Endothelial cell of umbilical vein (primary cell): ENCODE data around the gene AUTS2. TPM values are rescaled to one million over a fixed set of nuclear protein-coding genes. Genes with fewer than 3 reads are reported as not detected.

Source experiments
- BruUV-seq: library from RNA; stranded (reverse); fragments of 400-500 nt; replicated peaks from 2 replicates; lab custom pipeline; 2021; lab: Mats Ljungman, UMichigan
- CTCF ChIA-PET: fragments of 300-600, 350-600 bp; sonication (Branson Sonifier 250); formaldehyde crosslinking; loops from one replicate; lab custom pipeline; 2021; ENCODE audit warnings: antibody characterized with exemption, inconsistent platforms; lab: Charles Lee
- POLR2A ChIA-PET: fragments of 300-600, 350-600 bp; sonication (Branson Sonifier 250); formaldehyde crosslinking; loops from one replicate; lab custom pipeline; 2021; ENCODE audit warnings: antibody characterized with exemption, inconsistent platforms; lab: Charles Lee
- DNase-seq: peaks from one replicate; pipeline ENCODE4 v3.0.0-alpha.2; 2011; ENCODE audit warnings: low read depth, low spot score
- FAIRE-seq: peaks from 2 replicates; lab custom pipeline; 2011; peaks lifted over from hg19 to GRCh38; lab: Jason Lieb, UNC
- H2AFZ ChIP-seq: 2 replicates; pipeline ENCODE4 v1.6.0; 2012; ENCODE audit warnings: low read depth, low read length, control low read depth, inconsistent platforms
- H3K27ac ChIP-seq: 2 replicates; pipeline ENCODE4 v1.5.1; 2011; ENCODE audit warnings: low read depth, mild to moderate bottlenecking, control low read depth, low read length, moderate library complexity; ENCODE audit not compliant: insufficient read depth
- H3K27me3 ChIP-seq, 2 experiments: 2 replicates each; pipeline versions ENCODE4 v1.6.0 to v1.6.1; 2011; ENCODE audit warnings: low read length in 2 of 2, mixed read lengths in 1 of 2; ENCODE audit not compliant: control insufficient read depth in 2 of 2, insufficient read depth in 2 of 2
- H3K36me3 ChIP-seq, 2 experiments: 2 replicates in 1 of 2; 3 replicates in 1 of 2; pipeline ENCODE4 v1.5.1; 2011; ENCODE audit warnings: low read length in 2 of 2, mild to moderate bottlenecking in 1 of 2, moderate library complexity in 1 of 2; ENCODE audit not compliant: control insufficient read depth in 2 of 2, insufficient read depth in 2 of 2; ENCODE audit errors: extremely low read depth in 1 of 2
- H3K4me1 ChIP-seq: 3 replicates; pipeline ENCODE4 v1.5.1; 2011; ENCODE audit warnings: mild to moderate bottlenecking, low read length; ENCODE audit not compliant: control insufficient read depth, insufficient read depth; ENCODE audit errors: extremely low read depth
- H3K4me2 ChIP-seq: 2 replicates; pipeline ENCODE4 v1.6.1; 2011; ENCODE audit warnings: low read length, control low read depth, mixed read lengths; ENCODE audit not compliant: insufficient read depth
- H3K4me3 ChIP-seq, 3 experiments: fragments of 200-600 bp in 1 of 3; sonication (generic), shearing (Covaris generic) in 1 of 3; replicated peaks in 1 of 3; 2 replicates each; pipeline ENCODE4 v1.5.1; 2011 to 2016; ENCODE audit warnings: control low read depth in 3 of 3, low read length in 3 of 3, mild to moderate bottlenecking in 2 of 3, inconsistent platforms in 1 of 3, low read depth in 1 of 3, moderate library complexity in 1 of 3; ENCODE audit not compliant: insufficient read depth in 1 of 3
- H3K79me2 ChIP-seq: 2 replicates; pipeline ENCODE4 v1.6.0; 2012; ENCODE audit warnings: low read length, inconsistent platforms; ENCODE audit not compliant: control insufficient read depth, insufficient read depth
- H3K9ac ChIP-seq: replicated peaks from 2 replicates; pipeline ENCODE3; 2011; ENCODE audit warnings: low read length, control low read depth; ENCODE audit not compliant: insufficient read depth; ENCODE audit errors: extremely low read depth
- H3K9me1 ChIP-seq: replicated peaks from 3 replicates; pipeline ENCODE4 v1.6.0; 2011; ENCODE audit warnings: mild to moderate bottlenecking, low read length; ENCODE audit not compliant: control insufficient read depth, insufficient read depth; ENCODE audit errors: extremely low read depth
- H3K9me3 ChIP-seq: replicated peaks from 2 replicates; pipeline ENCODE4 v1.5.1; 2012; ENCODE audit warnings: low read length, inconsistent platforms; ENCODE audit not compliant: control insufficient read depth, insufficient read depth
- H4K20me1 ChIP-seq: replicated peaks from 2 replicates; pipeline ENCODE3; 2011; ENCODE audit warnings: mild to moderate bottlenecking, low read length; ENCODE audit not compliant: control insufficient read depth, insufficient read depth; ENCODE audit errors: extremely low read depth
- CTCF ChIP-seq, 2 donors: IDR thresholded peaks; 1 replicate in 1 of 2; 2 replicates in 1 of 2; pipeline ENCODE4 v1.5.1; 2011; ENCODE audit warnings: low read length in 2 of 2, mild to moderate bottlenecking in 2 of 2, moderate library complexity in 2 of 2, control low read depth in 1 of 2, inconsistent platforms in 1 of 2, low read depth in 1 of 2; ENCODE audit not compliant: insufficient read depth in 1 of 2; ENCODE audit errors: extremely low read depth in 1 of 2
- EZH2 ChIP-seq: IDR thresholded peaks from 2 replicates; pipeline ENCODE4 v1.6.1; 2012; ENCODE audit warnings: borderline replicate concordance, low read depth, mild to moderate bottlenecking, moderate library complexity, low read length, inconsistent platforms; ENCODE audit not compliant: severe bottlenecking
- FOS ChIP-seq: IDR thresholded peaks from 2 replicates; pipeline ENCODE4 v1.6.1; 2011; ENCODE audit warnings: mild to moderate bottlenecking, low read length, moderate library complexity, borderline replicate concordance; ENCODE audit not compliant: insufficient read depth
- GATA2 ChIP-seq: IDR thresholded peaks from 2 replicates; pipeline ENCODE4 v1.7.0; 2011; ENCODE audit warnings: low read depth, mild to moderate bottlenecking, moderate library complexity, mixed read lengths, low read length; ENCODE audit not compliant: insufficient read length, insufficient read depth
- JUN ChIP-seq: IDR thresholded peaks from 2 replicates; pipeline ENCODE4 v1.6.1; 2011; ENCODE audit warnings: borderline replicate concordance, low read depth; ENCODE audit not compliant: insufficient read length, insufficient read depth
- MYC ChIP-seq: IDR thresholded peaks from one replicate; pipeline ENCODE4 v1.6.1; 2011; ENCODE audit warnings: mild to moderate bottlenecking, low read depth, low read length
- POLR2A ChIP-seq: IDR thresholded peaks from 2 replicates; pipeline ENCODE4 v1.6.1; 2012; ENCODE audit warnings: low read depth, mild to moderate bottlenecking, control low read depth, low read length
- POLR2AphosphoS5 ChIP-seq: IDR thresholded peaks from 2 replicates; pipeline ENCODE4 v1.6.1; 2012; ENCODE audit warnings: low read depth, mild to moderate bottlenecking, control low read depth, low read length, moderate library complexity; ENCODE audit not compliant: insufficient read depth
- dilution Hi-C: fragments of 300-500 bp; cut with MboI; formaldehyde crosslinking; loops from one replicate; pipeline ENCODE4 v1.15.0; 2019; ENCODE audit warnings: low sequenced_read_pairs; ENCODE audit not compliant: extremely low pct_ligation_motif_present
- intact Hi-C: fragments of 100-400 bp; cut with micrococcal nuclease; formaldehyde crosslinking; loops from one replicate; pipeline ENCODE4 v1.10.0; 2022
- polyA plus RNA-seq, 4 experiments: library from polyadenylated mRNA; depleted of rRNA in 3 of 4; stranded (reverse) in 3 of 4; unstranded in 1 of 4; fragments of >200 nt; gene quantifications; 2 replicates each; pipeline versions ENCODE4 v1.2.1 to v1.2.3, GENCODE V29; 2011 to 2012; ENCODE audit warnings: missing spikeins in 1 of 4
- total RNA-seq: library from RNA; stranded (reverse); gene quantifications from 2 replicates; pipeline ENCODE4 v1.2.3, GENCODE V29; 2021
- TF ChIP-seq, protein P1 (sequence below): IDR thresholded peaks from 2 replicates; pipeline ENCODE4 v1.6.1; 2011; ENCODE audit not compliant: insufficient read depth, insufficient read length

Gene AUTS2
- total and polyA plus RNA-seq, 2 donors (not counting 3 experiments of a cell fraction or from before 2014, with no cell fraction given) = 0.59 to 8.0 TPM

GRCh38 chr7:69681181-69681580 lies 82.9 kb downstream of the AUTS2 start:
- H3K9me1 ChIP-seq = no peaks in the 10 kb centered on the region
- H3K4me3 ChIP-seq = no peak overlapping the region
- dilution Hi-C loops = no loop called here
- FAIRE-seq = no peak
- no peak overlapping the region for H3K4me2 ChIP-seq
- ChIA-PET CTCF (no interaction called here), POLR2A (no interaction called here)
- no peaks in the 10 kb centered on the region for H3K79me2 ChIP-seq
- H3K27me3 ChIP-seq = no peaks in the 10 kb centered on the region
- H2AFZ ChIP-seq = no peak overlapping the region
- H3K9ac ChIP-seq = no peak overlapping the region
- intact Hi-C loops = no loop called here
- no peaks in the 10 kb centered on the region for H3K4me1 ChIP-seq
- no peaks in the 10 kb centered on the region for H3K36me3 ChIP-seq
- H3K9me3 ChIP-seq = no peaks in the 10 kb centered on the region
- BruUV-seq = no TSS peak
- TF ChIP-seq FOS (no peak), MYC (no peak), EZH2 (no peak), JUN (no peak), POLR2A (no peak), GATA2 (no peak)
- TF ChIP-seq, protein P1, sequence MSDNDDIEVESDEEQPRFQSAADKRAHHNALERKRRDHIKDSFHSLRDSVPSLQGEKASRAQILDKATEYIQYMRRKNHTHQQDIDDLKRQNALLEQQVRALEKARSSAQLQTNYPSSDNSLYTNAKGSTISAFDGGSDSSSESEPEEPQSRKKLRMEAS = no peak
- no peak for DNase-seq
- H4K20me1 ChIP-seq = no peaks in the 10 kb centered on the region
- no peak overlapping the region for H3K27ac ChIP-seq

GRCh38 chr7:69682518-69682917 lies 84.2 kb downstream of the AUTS2 start:
- TF ChIP-seq CTCF (IDR thresholded peaks at IDR 0.05; ENCODE audit: extremely low read depth in 1 of 2, insufficient read depth in 1 of 2, low read depth in 1 of 2, low read length in 2 of 2) (no peak), EZH2 (no peak), POLR2AphosphoS5 (no peak)
- no peak for DNase-seq
- no TSS peak for BruUV-seq
- no peak overlapping the region for H3K4me2 ChIP-seq
- no peak overlapping the region for H3K4me3 ChIP-seq
- FAIRE-seq = no peak
- H3K4me1 ChIP-seq = no peaks in the 10 kb centered on the region
- no peak overlapping the region for H2AFZ ChIP-seq
- H4K20me1 ChIP-seq = no peaks in the 10 kb centered on the region
- H3K36me3 ChIP-seq = no peaks in the 10 kb centered on the region
- CTCF ChIA-PET = no interaction called here
- no peaks in the 10 kb centered on the region for H3K9me3 ChIP-seq
- H3K27ac ChIP-seq = no peak overlapping the region
- H3K9me1 ChIP-seq = no peaks in the 10 kb centered on the region
- H3K27me3 ChIP-seq = no peaks in the 10 kb centered on the region
- POLR2A ChIA-PET = no interaction called here
- intact Hi-C loops = no loop called here
- no peak overlapping the region for H3K9ac ChIP-seq
- no peaks in the 10 kb centered on the region for H3K79me2 ChIP-seq
- dilution Hi-C loops = no loop called here
